ENCODE measurements around the gene SREBF2. TPM values are rescaled to one million over a fixed set of nuclear protein-coding genes. Genes with fewer than 3 reads are reported as not detected.

SREBF2 gene
- polyA plus RNA-seq, 2 of the 4 experiments (the other 2 are of a cell fraction): 19.4 to 30.8 TPM

GRCh38 chr22:41933411-41934177, 100.7 kb downstream of the SREBF2 start:
- WGBS (ENCODE audit: missing lambda C conversion rate): 17% methylated on average over 1 of the region's 16 CpGs
- no peak for TF ChIP-seq ELK1 (IDR thresholded peaks at IDR 0.05; ENCODE audit: low read depth, low read length)
- no peak for TF ChIP-seq ZFP36 (IDR thresholded peaks at IDR 0.05; ENCODE audit: borderline replicate concordance, partially characterized antibody)
- no peak for TF ChIP-seq HDAC2 (IDR thresholded peaks at IDR 0.05)
- TF ChIP-seq JUNB (IDR thresholded peaks at IDR 0.05): no peak
- no peak for TF ChIP-seq E2F6 (IDR thresholded peaks at IDR 0.05; ENCODE audit: borderline replicate concordance, low read depth)
- no peak for TF ChIP-seq REST (IDR thresholded peaks at IDR 0.05)
- no peak for TF ChIP-seq RAD21 (conservative IDR thresholded peaks at IDR 0.05 in 1 of 2, IDR thresholded peaks at IDR 0.05 in 1 of 2)
- POLR2A ChIA-PET: no interaction called here
- no peaks in the 10 kb centered on the region for H3K9me3 ChIP-seq
- H3K27ac ChIP-seq: no peak overlapping the region
- ATAC-seq (peak in 1 of 2 experiments; percentile 11; a peak in 2 of 6 replicates), FAIRE-seq (no peak), DNase-seq (ENCODE audit: low read depth in 1 of 2, low spot score in 1 of 2) (no peak)
- CTCF ChIA-PET: interaction anchor here (1.0 to 1.8 kb wide), 3 partner anchors 8 to 236 kb away, joined by 3 to 11 read pairs (median 6); no protein-coding TSS in a partner anchor
- H3K4me2 ChIP-seq: no peak overlapping the region
- no peak overlapping the region for H3K4me3 ChIP-seq
- H3K4me1 ChIP-seq: no peaks in the 10 kb centered on the region

- Histone ChIP-seq H3K4me1 (no peaks in the 10 kb centered on the region), H3K27ac (no peak overlapping the region), H3K4me3 (no peak overlapping the region), H3K9me3 (no peaks in the 10 kb centered on the region), H3K4me2 (no peak overlapping the region)
- POLR2A ChIA-PET: interaction anchor here (1.3 kb wide), 1 partner anchor 9 kb away, joined by 3 read pairs; no protein-coding TSS in a partner anchor
- no peak for ATAC-seq
- DNase-seq (ENCODE audit: low read depth in 1 of 2, low spot score in 1 of 2): no peak
- no peak for FAIRE-seq
- TF ChIP-seq JUNB (IDR thresholded peaks at IDR 0.05) (no peak), FOSL2 (IDR thresholded peaks at IDR 0.05) (no peak), FOSL2 (CRISPR knock-in tag; IDR thresholded peaks at IDR 0.05) (no peak), CTCF (IDR thresholded peaks at IDR 0.05) (no peak), NR3C1 (IDR thresholded peaks at IDR 0.05) (no peak)
- WGBS (ENCODE audit: missing lambda C conversion rate): 92% methylated on average over 13 of the region's 17 CpGs
- CTCF ChIA-PET: interaction anchor here (0.6 to 1.8 kb wide), 3 partner anchors 9 to 262 kb away, joined by 5 to 11 read pairs (median 6); no protein-coding TSS in a partner anchor
Measured at GRCh38 chr22:41934284-41935014, 101.5 kb downstream of the SREBF2 start.

GRCh38 chr22:41935015-41935351, 102.1 kb downstream of the SREBF2 start:
- DNase-seq (ENCODE audit: low read depth in 1 of 2, low spot score in 1 of 2) (no peak), FAIRE-seq (no peak), ATAC-seq (no peak)
- 100% methylated on average over 3 of the region's 4 CpGs for WGBS (ENCODE audit: missing lambda C conversion rate)
- Histone ChIP-seq H3K4me3 (no peak overlapping the region), H3K9me3 (no peaks in the 10 kb centered on the region), H3K4me1 (peaks cover 3% of the 10 kb centered on the region; the same call in 1 of the 3 replicates), H3K27ac (no peak overlapping the region), H3K4me2 (no peak overlapping the region)
- CTCF ChIA-PET: interaction anchor here (1.3 to 1.8 kb wide), 2 partner anchors 10 to 238 kb away, joined by 6 to 11 read pairs; no protein-coding TSS in a partner anchor
- POLR2A ChIA-PET: interaction anchor here (1.3 kb wide), 1 partner anchor 9 kb away, joined by 3 read pairs; no protein-coding TSS in a partner anchor
- TF ChIP-seq ESRRA (IDR thresholded peaks at IDR 0.05; ENCODE audit: borderline replicate concordance, low read length) (no peak), KDM1A (IDR thresholded peaks at IDR 0.05; ENCODE audit: low read depth) (no peak), ELK1 (IDR thresholded peaks at IDR 0.05; ENCODE audit: low read depth, low read length) (no peak), PHF8 (IDR thresholded peaks at IDR 0.05; ENCODE audit: borderline replicate concordance, low read depth) (no peak), MYC (IDR thresholded peaks at IDR 0.05; ENCODE audit: borderline replicate concordance, low read length) (no peak), ATOH8 (CRISPR knock-in tag; IDR thresholded peaks at IDR 0.05; ENCODE audit: low read depth) (no peak), CEBPB (IDR thresholded peaks at IDR 0.05) (no peak), E2F6 (IDR thresholded peaks at IDR 0.05; ENCODE audit: borderline replicate concordance, low read depth) (no peak), ZC3H11A (IDR thresholded peaks at IDR 0.05) (no peak), TP53 (CRISPR knock-in tag; IDR thresholded peaks at IDR 0.05) (no peak)
